ENCODE measurements around the gene LRRFIP1.

Gene LRRFIP1

DNA sequence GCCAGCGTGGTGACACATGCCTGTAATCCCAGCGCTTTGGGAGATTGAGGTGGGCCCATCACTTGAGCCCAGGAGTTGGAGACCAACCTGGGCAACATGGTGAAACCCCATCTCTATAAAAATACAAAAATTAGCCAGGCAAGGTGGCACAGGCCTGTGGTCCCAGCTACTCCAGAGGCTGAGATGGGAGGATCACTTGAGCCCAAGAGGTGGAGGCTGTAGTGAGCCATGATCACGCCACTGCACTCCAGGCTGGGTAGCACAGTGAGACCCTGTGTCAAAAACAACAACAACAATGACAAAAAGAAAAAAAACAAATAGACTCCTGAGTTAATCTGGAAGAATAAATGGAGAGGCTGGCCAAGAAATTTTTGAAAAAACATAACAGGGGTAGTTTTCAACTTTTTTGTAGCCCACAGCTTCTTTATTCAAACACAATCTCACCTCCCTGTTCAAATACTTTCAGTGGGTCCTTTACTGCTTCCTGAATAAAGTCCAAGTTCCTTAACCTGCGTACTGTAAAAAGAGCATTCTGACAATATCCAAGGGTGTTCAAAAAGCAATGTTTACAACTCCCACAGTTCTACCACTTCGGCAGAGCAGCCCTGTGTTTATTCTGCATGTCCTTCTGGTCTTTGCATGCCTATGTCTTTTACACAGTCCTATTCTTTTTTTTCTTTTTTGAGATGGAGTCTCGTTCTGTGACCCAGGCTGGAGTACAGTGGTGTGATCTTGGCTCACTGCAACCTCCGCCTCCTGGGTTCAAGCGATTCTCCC, 53.5 kb downstream of the LRRFIP1 start:
- H4K20me1 ChIP-seq (ENCODE audit: insufficient read depth, low read length), result no peaks in the 10 kb centered on the region
- no peak overlapping the region for H3K4me3 ChIP-seq (ENCODE audit: low read length)
- no peak overlapping the region for H2AFZ ChIP-seq (ENCODE audit: low read depth, low read length)
- H3K79me2 ChIP-seq (ENCODE audit: low read length), result no peaks in the 10 kb centered on the region
- TF ChIP-seq, protein P1, sequence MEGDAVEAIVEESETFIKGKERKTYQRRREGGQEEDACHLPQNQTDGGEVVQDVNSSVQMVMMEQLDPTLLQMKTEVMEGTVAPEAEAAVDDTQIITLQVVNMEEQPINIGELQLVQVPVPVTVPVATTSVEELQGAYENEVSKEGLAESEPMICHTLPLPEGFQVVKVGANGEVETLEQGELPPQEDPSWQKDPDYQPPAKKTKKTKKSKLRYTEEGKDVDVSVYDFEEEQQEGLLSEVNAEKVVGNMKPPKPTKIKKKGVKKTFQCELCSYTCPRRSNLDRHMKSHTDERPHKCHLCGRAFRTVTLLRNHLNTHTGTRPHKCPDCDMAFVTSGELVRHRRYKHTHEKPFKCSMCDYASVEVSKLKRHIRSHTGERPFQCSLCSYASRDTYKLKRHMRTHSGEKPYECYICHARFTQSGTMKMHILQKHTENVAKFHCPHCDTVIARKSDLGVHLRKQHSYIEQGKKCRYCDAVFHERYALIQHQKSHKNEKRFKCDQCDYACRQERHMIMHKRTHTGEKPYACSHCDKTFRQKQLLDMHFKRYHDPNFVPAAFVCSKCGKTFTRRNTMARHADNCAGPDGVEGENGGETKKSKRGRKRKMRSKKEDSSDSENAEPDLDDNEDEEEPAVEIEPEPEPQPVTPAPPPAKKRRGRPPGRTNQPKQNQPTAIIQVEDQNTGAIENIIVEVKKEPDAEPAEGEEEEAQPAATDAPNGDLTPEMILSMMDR (IDR thresholded peaks at IDR 0.05; ENCODE audit: low read depth, low read length), result no peak
- TF ChIP-seq EZH2phosphoT487 (IDR thresholded peaks at IDR 0.05; ENCODE audit: low read depth), result no peak
- H3K27me3 ChIP-seq (ENCODE audit: low read depth, low read length), result peaks cover 13% of the 10 kb centered on the region; the same call in 1 of the 2 replicates
- no peak overlapping the region for H3K4me2 ChIP-seq (ENCODE audit: low read length)
- H3K36me3 ChIP-seq (replicated peaks; ENCODE audit: low read depth, low read length), result no peaks in the 10 kb centered on the region
- H3K9ac ChIP-seq (ENCODE audit: low read length), result no peak overlapping the region
- no peak overlapping the region for H3K27ac ChIP-seq (ENCODE audit: low read length)
- no peaks in the 10 kb centered on the region for H3K9me3 ChIP-seq (ENCODE audit: insufficient read depth, low read length)
- no peaks in the 10 kb centered on the region for H3K4me1 ChIP-seq (ENCODE audit: low read length)

DNA sequence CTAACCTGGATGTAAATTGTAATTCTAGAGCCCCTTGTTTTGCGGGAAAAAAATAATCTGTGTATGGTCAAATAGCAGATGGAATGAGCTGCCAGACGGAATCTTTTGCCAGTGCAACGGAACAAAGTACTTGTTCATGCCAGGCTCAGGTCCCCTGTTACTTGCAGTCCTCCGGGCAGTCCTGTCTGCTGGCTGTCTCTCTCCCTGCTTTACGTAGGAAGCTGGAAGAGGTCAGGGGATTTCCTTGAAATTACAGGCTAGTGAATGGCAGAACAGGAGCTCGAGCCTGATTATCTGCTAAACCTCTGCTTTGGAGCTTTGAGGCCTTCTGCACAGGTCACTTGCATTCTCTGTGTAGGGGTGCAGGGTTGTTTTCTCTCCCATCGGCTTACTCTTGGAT, 54.8 kb downstream of the LRRFIP1 start:
- H2AFZ ChIP-seq (ENCODE audit: low read depth, low read length), result no peak overlapping the region
- H3K4me2 ChIP-seq (ENCODE audit: low read length), result no peak overlapping the region
- no peaks in the 10 kb centered on the region for H3K9me3 ChIP-seq (ENCODE audit: insufficient read depth, low read length)
- H3K27ac ChIP-seq (ENCODE audit: low read length), result no peak overlapping the region
- no peaks in the 10 kb centered on the region for H4K20me1 ChIP-seq (ENCODE audit: insufficient read depth, low read length)
- no peak overlapping the region for H3K9ac ChIP-seq (ENCODE audit: low read length)
- no peaks in the 10 kb centered on the region for H3K36me3 ChIP-seq (replicated peaks; ENCODE audit: low read depth, low read length)
- no peak for TF ChIP-seq EZH2phosphoT487 (IDR thresholded peaks at IDR 0.05; ENCODE audit: low read depth)
- TF ChIP-seq, protein P1 (IDR thresholded peaks at IDR 0.05; ENCODE audit: low read depth, low read length), result no peak
- no peaks in the 10 kb centered on the region for H3K4me1 ChIP-seq (ENCODE audit: low read length)
- H3K4me3 ChIP-seq (ENCODE audit: low read length), result no peak overlapping the region
- peaks cover 2% of the 10 kb centered on the region; the same call in 1 of the 2 replicates for H3K27me3 ChIP-seq (ENCODE audit: low read depth, low read length)
- no peaks in the 10 kb centered on the region for H3K79me2 ChIP-seq (ENCODE audit: low read length)

DNA sequence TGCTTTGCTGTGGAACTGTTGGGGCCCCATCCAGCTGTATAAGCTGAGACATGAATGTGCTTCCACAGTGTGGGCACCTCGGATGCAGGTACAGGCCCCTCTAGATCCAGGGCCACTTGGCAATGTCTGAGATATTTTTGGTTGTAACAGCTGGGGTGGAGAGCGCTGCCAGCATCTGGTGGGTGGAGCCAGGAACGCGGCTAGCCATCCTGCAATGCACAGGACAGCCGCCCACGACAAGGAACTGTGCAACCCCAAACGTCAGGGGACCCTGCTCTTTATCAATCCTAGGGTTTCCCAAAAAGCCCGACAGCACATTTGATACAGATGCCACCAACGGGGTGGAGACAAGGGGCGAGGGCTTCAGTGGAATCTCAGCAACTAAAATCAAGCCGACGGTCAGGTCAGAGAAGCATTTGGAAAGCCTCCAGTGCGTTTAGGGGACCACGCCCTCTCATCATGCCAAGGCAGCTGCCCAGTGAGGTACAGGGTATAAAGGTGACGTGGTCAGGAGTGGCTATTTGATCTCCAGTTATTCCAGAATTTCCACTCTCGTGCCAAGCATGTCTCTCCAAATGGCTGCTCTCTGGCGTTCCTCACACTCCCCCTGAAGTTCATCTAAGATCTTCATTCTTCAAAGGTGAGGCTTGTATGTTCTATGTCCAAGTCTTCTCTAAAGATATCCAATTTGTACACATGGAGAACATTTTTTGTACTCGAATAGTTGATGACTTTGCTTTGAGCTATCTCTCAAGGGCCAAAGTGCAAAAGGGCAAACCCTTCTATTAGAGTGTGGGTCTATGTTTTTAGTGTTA, 55.7 kb downstream of the LRRFIP1 start:
- Histone ChIP-seq H3K4me1 (ENCODE audit: low read length) (no peaks in the 10 kb centered on the region), H3K36me3 (replicated peaks; ENCODE audit: low read depth, low read length) (no peaks in the 10 kb centered on the region), H3K4me2 (ENCODE audit: low read length) (no peak overlapping the region), H3K4me3 (ENCODE audit: low read length) (no peak overlapping the region), H4K20me1 (ENCODE audit: insufficient read depth, low read length) (no peaks in the 10 kb centered on the region), H3K27ac (ENCODE audit: low read length) (no peak overlapping the region), H3K27me3 (ENCODE audit: low read depth, low read length) (no peaks in the 10 kb centered on the region; the same call in 1 of the 2 replicates), H3K9ac (ENCODE audit: low read length) (no peak overlapping the region), H3K9me3 (ENCODE audit: insufficient read depth, low read length) (no peaks in the 10 kb centered on the region), H2AFZ (ENCODE audit: low read depth, low read length) (no peak overlapping the region), H3K79me2 (ENCODE audit: low read length) (no peaks in the 10 kb centered on the region)
- TF ChIP-seq, protein P1 (IDR thresholded peaks at IDR 0.05; ENCODE audit: low read depth, low read length), result no peak
- TF ChIP-seq EZH2phosphoT487 (IDR thresholded peaks at IDR 0.05; ENCODE audit: low read depth), result no peak

DNA sequence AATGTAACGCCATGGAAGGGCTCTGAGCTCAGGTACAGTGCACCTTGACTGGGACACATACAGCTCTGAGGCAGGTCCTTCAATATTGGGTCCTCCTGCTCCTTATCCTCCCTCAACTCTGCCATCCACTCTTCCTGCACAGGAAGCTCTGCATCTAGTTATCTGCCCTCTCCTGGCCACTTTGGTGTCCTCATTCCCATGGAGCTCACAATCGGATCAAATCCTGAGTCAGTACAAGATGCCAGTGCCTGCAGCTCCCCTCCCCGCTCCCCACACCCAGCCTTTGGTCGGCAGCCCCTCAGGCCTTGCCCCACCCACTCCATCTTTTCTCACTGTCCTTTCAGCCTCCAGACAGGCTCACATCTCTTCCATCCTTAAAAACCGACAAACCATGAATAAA, 58.0 kb downstream of the LRRFIP1 start:
- Histone ChIP-seq H3K4me2 (ENCODE audit: low read length) (no peak overlapping the region), H3K27me3 (ENCODE audit: low read depth, low read length) (peaks cover 6% of the 10 kb centered on the region), H3K4me1 (ENCODE audit: low read length) (no peaks in the 10 kb centered on the region), H3K36me3 (replicated peaks; ENCODE audit: low read depth, low read length) (no peaks in the 10 kb centered on the region), H3K79me2 (ENCODE audit: low read length) (no peaks in the 10 kb centered on the region), H3K9me3 (ENCODE audit: insufficient read depth, low read length) (no peaks in the 10 kb centered on the region), H3K4me3 (ENCODE audit: low read length) (no peak overlapping the region), H3K27ac (ENCODE audit: low read length) (no peak overlapping the region), H3K9ac (ENCODE audit: low read length) (no peak overlapping the region), H4K20me1 (ENCODE audit: insufficient read depth, low read length) (no peaks in the 10 kb centered on the region), H2AFZ (ENCODE audit: low read depth, low read length) (no peak overlapping the region)
- no peak for TF ChIP-seq EZH2phosphoT487 (IDR thresholded peaks at IDR 0.05; ENCODE audit: low read depth)
- TF ChIP-seq, protein P1 (IDR thresholded peaks at IDR 0.05; ENCODE audit: low read depth, low read length), result no peak
